ENCODE measurements around the gene MICAL3.

MICAL3 gene

DNA sequence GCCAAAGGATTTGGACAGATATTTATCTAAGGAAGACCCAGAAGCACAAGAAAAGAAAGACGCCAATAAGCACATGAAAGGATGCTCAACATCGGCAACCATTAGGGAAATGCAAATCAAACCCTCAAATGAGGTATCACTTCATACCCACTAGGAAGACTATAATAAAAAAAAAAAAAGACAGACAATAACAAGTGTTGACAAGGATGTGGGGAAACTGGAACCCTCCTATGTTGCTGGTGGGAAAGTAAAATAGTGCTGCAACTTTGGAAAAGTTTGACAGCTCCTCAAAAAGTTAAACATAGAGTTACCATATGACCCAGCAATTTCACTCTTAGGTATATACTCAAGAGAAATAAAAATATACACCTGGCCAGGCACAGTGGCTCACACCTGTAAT is 47.0 kb downstream of the MICAL3 start:
- H3K4me1 Mint-ChIP-seq, result peaks cover 18% of the 10 kb centered on the region
- no peak overlapping the region for H3K4me3 Mint-ChIP-seq
- no peaks in the 10 kb centered on the region for H3K9me3 Mint-ChIP-seq
- H3K27ac Mint-ChIP-seq, result no peak overlapping the region
- H3K36me3 Mint-ChIP-seq, result no peaks in the 10 kb centered on the region
- H3K27me3 Mint-ChIP-seq, result no peaks in the 10 kb centered on the region

DNA sequence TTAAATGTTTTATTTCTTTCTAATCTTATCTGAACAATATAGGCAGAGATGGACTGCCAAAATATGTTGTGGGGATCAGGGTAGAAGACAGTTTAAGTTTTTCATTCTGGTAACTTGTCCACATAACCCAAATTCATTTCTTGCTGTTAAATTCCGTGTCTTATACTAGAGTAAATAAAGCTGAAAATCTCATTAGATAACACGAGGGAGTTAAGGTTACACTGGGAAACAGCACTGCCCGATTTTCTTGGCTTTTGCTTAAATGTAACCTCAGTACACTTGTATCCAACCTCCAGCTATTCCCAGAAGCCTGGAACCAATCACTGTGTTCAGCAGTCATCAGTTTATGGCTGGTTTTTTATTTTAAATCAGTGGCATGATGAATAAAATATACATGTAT is 48.2 kb downstream of the MICAL3 start:
- no peak overlapping the region for H3K4me3 Mint-ChIP-seq
- H3K27me3 Mint-ChIP-seq, result no peaks in the 10 kb centered on the region
- H3K27ac Mint-ChIP-seq, result no peak overlapping the region
- H3K36me3 Mint-ChIP-seq, result no peaks in the 10 kb centered on the region
- peaks cover 13% of the 10 kb centered on the region for H3K4me1 Mint-ChIP-seq
- no peaks in the 10 kb centered on the region for H3K9me3 Mint-ChIP-seq

DNA sequence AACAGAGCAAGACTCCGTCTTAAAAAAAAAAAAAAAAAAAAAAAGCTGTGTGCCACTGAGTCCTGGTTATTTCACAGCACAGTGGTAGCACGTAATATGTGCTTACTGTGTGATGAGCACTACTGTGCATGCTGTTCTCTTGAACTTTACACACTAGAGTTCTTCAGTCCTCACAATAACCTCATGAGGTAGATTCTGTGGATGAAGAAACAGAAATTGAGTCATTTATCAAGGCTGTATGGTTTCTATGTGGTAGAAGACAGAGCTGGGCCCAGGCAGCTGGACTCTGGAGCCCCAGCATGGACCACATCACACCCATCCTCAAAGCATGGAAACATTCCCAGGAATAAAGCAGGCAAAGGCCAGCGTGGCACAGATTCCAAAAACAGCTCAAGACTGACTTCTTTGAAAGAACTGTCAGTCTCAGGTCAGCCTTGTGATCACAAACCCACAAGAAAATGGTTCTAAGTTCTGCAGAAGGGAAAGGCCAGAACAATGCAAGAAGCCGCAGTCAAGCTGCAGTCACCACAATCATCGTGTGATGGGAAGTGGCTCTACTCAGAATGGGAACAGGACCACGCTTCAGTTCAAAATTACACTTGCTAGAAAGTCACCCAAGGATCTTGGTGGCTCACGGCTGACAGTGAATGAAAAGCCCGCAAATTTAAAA is 49.5 kb downstream of the MICAL3 start:
- Mint-ChIP-seq H3K27me3 (no peaks in the 10 kb centered on the region), H3K27ac (no peak overlapping the region), H3K4me3 (no peak overlapping the region), H3K9me3 (no peaks in the 10 kb centered on the region), H3K36me3 (no peaks in the 10 kb centered on the region), H3K4me1 (peaks cover under 1% of the 10 kb centered on the region)

DNA sequence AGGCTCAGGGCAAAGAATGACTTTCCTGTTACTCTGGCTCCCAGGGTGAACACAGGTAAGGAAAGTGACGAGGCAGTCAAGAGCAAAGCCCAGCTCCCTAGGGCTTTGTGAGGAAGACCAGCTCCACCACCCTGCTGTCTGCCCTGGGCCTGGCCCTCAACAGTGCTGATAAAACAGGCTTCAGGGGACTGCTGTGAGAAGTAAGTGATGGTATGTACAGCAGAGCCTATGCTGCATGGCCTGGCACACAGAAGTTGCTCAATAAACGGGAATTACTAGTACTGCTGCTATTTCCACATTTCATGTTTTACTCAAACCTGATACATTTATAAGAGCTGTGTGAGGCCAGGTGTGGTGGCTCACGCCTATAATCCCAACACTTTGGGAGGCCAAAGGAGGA is 50.3 kb downstream of the MICAL3 start:
- no peaks in the 10 kb centered on the region for H3K9me3 Mint-ChIP-seq
- H3K4me1 Mint-ChIP-seq, result no peaks in the 10 kb centered on the region
- H3K27ac Mint-ChIP-seq, result no peak overlapping the region
- H3K27me3 Mint-ChIP-seq, result no peaks in the 10 kb centered on the region
- no peaks in the 10 kb centered on the region for H3K36me3 Mint-ChIP-seq
- H3K4me3 Mint-ChIP-seq, result no peak overlapping the region

DNA sequence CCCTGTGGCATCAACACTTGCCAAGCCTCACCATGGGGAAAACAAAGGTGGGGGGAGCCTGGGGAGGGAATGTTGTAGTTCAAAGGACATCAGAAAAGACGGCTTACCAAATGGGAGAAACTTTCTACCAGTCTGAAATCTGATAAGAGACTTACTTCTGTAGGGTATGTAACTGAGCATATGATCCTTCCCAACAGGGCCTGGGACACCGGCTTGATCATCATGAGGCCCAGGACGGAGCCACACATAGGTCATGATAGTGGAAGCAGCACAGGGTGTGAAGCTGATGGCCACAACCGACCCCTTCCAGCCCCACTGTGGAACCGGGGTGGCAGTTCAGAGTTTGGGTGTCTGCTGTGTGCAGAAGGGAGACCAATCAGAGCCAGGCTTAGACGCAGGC is 51.1 kb downstream of the MICAL3 start:
- H3K36me3 Mint-ChIP-seq, result no peaks in the 10 kb centered on the region
- H3K27me3 Mint-ChIP-seq, result no peaks in the 10 kb centered on the region
- no peak overlapping the region for H3K27ac Mint-ChIP-seq
- no peaks in the 10 kb centered on the region for H3K4me1 Mint-ChIP-seq
- H3K9me3 Mint-ChIP-seq, result no peaks in the 10 kb centered on the region
- no peak overlapping the region for H3K4me3 Mint-ChIP-seq

DNA sequence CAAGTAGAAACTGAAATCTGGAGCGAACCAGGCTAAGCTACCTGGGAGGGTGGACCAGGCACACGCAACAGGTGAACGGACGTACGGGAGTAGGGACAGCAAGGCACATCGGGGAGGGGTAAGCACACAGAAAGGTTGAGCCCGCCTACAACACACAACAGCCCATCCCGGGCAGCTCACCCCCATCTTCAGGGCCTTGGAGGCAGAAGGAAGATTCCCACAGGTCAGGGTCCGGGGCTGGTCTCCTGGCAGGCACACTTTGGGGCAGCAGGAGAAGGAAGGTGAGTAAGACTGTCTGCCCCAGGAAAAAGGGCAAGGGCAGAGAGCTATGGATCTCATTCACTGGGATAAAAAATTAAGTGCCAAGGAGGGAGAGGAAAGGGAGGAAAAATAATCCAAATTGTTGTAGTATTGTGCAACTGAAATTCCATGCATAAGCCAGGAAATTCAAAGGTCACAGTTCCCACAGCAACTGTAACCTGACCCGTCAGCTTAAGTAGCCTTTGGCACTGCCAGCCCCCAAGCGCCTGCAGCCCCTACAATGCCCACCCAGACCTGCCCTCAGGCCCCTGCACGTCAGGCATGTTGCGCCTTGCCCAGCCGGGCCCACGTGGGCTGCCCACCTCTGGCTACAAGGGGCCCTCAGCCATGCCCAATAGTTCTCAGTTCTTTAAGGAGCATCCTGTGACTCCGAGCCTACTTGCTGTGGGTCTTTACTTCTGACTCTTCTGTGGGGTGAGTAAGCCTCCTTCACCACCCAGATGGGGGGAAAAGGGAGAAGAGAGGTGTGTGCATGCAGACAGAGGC is 51.8 kb downstream of the MICAL3 start:
- no peaks in the 10 kb centered on the region for H3K9me3 Mint-ChIP-seq
- H3K4me1 Mint-ChIP-seq, result no peaks in the 10 kb centered on the region
- peak overlapping the region; percentile 51 for H3K27ac Mint-ChIP-seq
- no peaks in the 10 kb centered on the region for H3K27me3 Mint-ChIP-seq
- no peaks in the 10 kb centered on the region for H3K36me3 Mint-ChIP-seq
- H3K4me3 Mint-ChIP-seq, result no peak overlapping the region

DNA sequence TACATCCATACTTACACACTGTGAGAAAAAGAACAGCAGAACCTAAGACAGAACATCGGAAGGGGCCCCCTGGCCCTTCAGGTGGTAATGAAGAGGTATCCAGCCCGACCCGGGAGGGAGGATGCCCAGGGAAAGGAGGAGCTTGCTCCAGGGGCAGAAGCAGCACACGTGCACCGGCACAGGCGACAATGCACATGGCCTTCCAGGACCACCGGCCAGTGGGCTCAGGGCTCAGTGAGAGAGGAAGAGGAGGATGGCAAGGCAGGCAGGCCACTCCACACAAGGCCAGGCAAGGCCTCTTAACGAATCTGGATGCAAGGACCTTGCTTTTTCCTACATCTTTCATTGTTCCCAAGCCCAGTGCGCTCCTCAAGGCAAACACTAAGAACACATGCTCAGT is 52.6 kb downstream of the MICAL3 start:
- H3K9me3 Mint-ChIP-seq, result no peaks in the 10 kb centered on the region
- H3K4me1 Mint-ChIP-seq, result no peaks in the 10 kb centered on the region
- no peaks in the 10 kb centered on the region for H3K27me3 Mint-ChIP-seq
- H3K36me3 Mint-ChIP-seq, result no peaks in the 10 kb centered on the region
- H3K27ac Mint-ChIP-seq, result no peak overlapping the region
- H3K4me3 Mint-ChIP-seq, result no peak overlapping the region

DNA sequence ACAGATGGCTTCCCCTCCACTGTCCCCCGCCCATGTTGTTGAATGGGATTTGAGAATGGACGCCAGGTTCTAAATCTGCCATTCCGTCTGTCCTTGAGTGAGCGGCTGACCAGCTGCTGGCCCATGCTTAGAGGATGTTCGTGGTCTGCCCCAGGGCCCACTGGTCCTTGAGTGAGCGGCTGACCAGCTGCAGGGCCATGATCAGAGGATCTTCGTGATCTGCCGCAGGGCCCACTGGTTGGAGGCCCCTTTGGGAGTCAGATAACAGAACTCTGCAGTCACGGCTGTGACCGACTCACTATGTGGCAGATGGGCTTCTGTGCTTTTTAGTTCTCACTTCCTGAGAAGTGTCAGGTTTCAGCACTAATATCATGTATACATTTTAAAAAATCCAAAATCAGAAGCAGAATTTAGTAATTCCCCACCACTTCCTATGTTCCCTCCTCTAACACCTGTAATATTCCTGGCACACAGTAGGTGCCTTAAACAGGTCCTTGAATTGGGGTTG is 54.1 kb downstream of the MICAL3 start:
- Mint-ChIP-seq H3K9me3 (no peaks in the 10 kb centered on the region), H3K36me3 (no peaks in the 10 kb centered on the region), H3K4me1 (peaks cover 8% of the 10 kb centered on the region), H3K27me3 (no peaks in the 10 kb centered on the region), H3K4me3 (no peak overlapping the region), H3K27ac (no peak overlapping the region)

DNA sequence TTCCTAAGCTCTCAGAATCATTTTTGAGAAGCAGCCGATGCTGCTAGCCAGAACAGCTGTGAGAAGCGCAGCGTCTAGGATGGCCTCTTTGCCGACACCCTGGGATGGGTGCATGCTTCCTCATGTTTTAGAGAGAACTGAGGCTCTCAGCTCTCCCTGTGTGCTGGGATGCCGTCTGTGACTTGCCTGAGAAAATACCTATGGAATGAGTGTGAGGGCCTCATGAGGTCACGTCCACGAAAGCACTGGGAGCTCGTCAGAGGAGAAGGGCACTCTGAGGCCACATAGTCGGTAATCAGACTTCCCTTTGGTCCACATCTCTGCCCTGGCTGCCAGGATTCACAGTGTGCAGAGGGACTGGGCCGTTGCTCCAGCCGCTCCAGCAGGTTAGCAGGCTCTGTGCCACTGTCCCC is 54.7 kb downstream of the MICAL3 start:
- no peaks in the 10 kb centered on the region for H3K27me3 Mint-ChIP-seq
- no peaks in the 10 kb centered on the region for H3K9me3 Mint-ChIP-seq
- H3K27ac Mint-ChIP-seq, result no peak overlapping the region
- peaks cover 8% of the 10 kb centered on the region for H3K4me1 Mint-ChIP-seq
- no peaks in the 10 kb centered on the region for H3K36me3 Mint-ChIP-seq
- no peak overlapping the region for H3K4me3 Mint-ChIP-seq

DNA sequence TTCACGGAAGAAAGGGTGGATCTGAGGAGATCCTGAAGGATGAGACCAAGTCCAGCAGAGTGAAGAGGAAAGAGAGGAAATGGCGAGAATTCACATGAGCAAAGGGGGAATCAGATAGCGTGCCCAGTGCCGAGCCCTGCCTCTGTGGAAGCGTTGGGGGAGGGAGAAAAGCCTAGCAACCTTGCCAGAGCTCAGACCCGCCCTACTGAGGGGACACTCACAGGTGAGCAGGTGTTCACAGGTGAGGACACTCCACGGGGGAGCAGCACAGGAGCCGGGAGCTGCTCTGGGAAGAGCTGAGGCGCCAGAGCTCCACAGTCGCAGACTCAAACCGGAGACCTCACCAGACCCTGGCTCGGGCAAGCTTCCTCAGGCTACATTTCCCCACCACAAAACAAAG is 56.2 kb downstream of the MICAL3 start:
- no peak overlapping the region for H3K27ac Mint-ChIP-seq
- H3K4me1 Mint-ChIP-seq, result peaks cover 8% of the 10 kb centered on the region

DNA sequence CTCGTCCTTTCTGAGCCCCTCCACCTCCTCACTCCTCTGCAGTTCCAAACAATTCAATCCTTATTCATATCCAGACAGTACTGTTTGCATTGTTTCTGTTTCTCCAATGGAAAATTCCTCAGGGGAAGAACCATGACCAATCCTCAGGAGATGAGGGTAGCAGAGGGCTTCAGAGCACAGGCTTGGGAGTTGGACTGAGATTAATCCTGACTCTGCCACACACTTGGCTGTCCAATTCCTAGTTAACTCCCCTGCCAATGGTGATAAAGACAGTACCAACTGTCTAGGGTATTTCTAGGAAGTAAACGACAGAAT is 58.0 kb downstream of the MICAL3 start:
- H3K9me3 Mint-ChIP-seq, result no peaks in the 10 kb centered on the region
- no peak overlapping the region for H3K27ac Mint-ChIP-seq
- no peaks in the 10 kb centered on the region for H3K36me3 Mint-ChIP-seq
- H3K4me1 Mint-ChIP-seq, result peaks cover 8% of the 10 kb centered on the region
- H3K4me3 Mint-ChIP-seq, result no peak overlapping the region
- no peaks in the 10 kb centered on the region for H3K27me3 Mint-ChIP-seq

More for the DNA sequence above, 56.2 kb downstream of the MICAL3 start:
- H3K4me3 Mint-ChIP-seq, result no peak overlapping the region
- H3K9me3 Mint-ChIP-seq, result no peaks in the 10 kb centered on the region
- no peaks in the 10 kb centered on the region for H3K27me3 Mint-ChIP-seq
- no peaks in the 10 kb centered on the region for H3K36me3 Mint-ChIP-seq

DNA sequence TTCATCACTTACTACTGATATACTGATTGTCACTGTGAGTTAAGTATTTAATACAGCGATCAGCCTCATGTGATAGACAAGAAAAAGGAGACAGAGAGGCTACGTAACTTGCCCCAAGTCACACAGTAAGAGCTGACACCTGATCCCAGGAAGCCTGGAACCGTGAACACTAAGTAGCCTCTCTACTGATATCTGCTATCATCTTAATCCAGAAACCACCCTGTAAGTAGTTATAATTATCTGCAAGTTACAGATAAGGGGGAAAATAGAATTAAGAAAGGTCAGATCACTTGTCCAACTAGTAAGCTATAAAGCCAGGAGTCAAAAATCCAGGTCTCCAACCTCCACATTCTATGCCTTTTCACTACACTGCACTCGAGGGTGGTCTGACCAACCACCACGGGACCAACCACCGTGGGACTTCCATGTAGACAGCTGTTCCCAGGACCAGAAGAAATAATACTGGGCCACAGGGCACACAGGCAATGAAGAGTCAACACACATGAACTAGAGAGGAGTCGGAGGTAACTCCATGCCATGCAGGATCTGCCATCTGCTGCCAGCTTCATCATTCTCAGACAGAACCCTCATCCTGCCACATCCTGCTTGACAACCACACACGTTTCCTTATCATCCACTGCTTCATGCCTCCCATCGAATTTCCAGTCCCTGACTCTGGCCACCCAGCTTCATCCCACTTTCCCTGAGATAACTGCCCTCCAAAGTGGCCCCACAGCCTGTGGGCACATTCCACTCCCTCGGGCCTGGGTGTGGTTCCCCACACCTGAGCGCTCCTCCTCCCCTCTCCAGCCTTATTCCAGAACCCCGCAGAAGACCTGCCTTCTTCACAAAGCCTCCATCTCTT is 58.6 kb downstream of the MICAL3 start:
- Mint-ChIP-seq H3K4me3 (no peak overlapping the region), H3K36me3 (no peaks in the 10 kb centered on the region), H3K27me3 (no peaks in the 10 kb centered on the region), H3K9me3 (no peaks in the 10 kb centered on the region), H3K4me1 (peaks cover 8% of the 10 kb centered on the region), H3K27ac (no peak overlapping the region)

DNA sequence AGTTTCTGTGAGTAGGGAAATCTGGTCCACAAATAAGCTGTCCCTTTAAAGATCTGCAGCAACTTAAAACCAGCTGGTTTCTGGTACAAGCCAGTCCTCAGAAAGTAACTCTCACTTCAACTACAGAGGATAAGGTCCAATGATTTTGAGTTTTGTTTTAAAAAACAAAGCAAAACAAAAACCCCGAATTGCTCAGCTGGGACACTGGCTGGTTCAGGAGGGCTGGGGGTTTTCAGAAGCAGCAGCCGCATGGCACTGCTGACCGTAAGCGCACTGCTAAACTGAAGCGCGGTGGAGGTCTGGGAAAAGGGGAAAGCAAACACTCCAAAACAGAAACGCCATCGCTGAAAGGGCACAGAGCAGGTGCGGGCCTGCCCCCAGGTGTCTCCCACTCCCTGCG is 59.7 kb downstream of the MICAL3 start:
- no peak overlapping the region for H3K27ac Mint-ChIP-seq
- H3K36me3 Mint-ChIP-seq, result no peaks in the 10 kb centered on the region
- no peaks in the 10 kb centered on the region for H3K27me3 Mint-ChIP-seq
- no peaks in the 10 kb centered on the region for H3K9me3 Mint-ChIP-seq
- peaks cover 8% of the 10 kb centered on the region for H3K4me1 Mint-ChIP-seq
- no peak overlapping the region for H3K4me3 Mint-ChIP-seq

DNA sequence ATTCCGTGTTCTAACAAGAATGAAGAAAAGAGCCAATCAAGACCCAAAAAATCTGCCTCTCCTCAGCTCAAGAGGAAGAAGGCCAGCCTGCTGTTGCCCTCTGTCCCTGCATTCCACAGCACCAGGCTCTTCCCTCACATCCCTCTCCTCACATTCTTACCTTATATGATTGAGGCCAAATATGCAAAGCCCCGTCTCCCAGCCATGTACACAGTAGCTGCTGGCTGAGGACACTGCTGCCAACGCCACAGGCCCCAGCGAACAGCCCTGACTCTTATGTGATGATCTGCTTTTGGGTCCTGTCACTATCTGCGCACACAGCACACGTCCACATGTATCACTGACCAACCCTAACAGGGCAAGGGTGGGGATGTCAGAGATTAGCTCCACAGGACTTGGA is 60.2 kb downstream of the MICAL3 start:
- no peaks in the 10 kb centered on the region for H3K9me3 Mint-ChIP-seq
- no peak overlapping the region for H3K4me3 Mint-ChIP-seq
- H3K36me3 Mint-ChIP-seq, result no peaks in the 10 kb centered on the region
- H3K27me3 Mint-ChIP-seq, result no peaks in the 10 kb centered on the region
- peaks cover 8% of the 10 kb centered on the region for H3K4me1 Mint-ChIP-seq
- no peak overlapping the region for H3K27ac Mint-ChIP-seq

DNA sequence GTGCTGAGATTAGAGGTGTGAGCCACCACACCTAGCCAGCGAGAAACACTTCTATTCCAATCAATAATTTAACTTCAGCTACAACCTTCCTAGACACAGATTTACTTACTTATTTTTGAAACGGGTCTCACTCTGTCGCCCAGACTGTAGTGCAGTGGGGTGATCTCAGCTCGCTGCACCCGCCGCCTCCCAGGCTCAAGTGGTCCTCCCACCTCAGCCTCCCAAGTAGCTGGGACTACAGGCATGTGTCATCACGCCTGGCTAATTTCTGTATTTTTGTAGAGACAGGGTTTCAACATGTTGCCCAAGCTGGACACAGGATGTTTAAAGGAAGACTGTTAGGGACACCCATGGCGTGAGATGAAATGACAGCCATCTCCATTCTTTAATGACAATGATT is 61.3 kb downstream of the MICAL3 start:
- Mint-ChIP-seq H3K27me3 (no peaks in the 10 kb centered on the region), H3K36me3 (no peaks in the 10 kb centered on the region), H3K4me3 (no peak overlapping the region), H3K9me3 (no peaks in the 10 kb centered on the region), H3K27ac (peak overlapping the region; percentile 55), H3K4me1 (peaks cover 8% of the 10 kb centered on the region)

DNA sequence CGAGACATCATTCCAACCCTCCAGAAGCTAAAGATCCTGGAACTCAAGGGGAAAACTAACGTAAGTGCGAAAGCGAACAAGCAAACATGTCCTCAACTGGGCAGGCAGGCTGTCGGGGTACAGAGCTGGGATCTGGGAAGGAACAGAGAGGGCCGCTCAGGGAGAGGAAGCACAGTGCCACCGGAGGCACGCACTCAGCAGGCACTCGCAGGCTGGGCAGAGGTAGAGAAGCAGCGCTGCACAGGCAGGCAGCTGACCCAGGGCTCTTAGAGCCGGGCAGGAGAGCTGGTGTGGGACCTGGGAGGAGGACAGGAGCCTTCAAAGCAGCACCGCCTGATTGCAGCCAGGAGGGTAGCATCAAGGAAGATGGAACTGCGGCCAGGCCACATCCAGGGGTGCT is 62.2 kb downstream of the MICAL3 start:
- Mint-ChIP-seq H3K27me3 (no peaks in the 10 kb centered on the region), H3K4me3 (no peak overlapping the region), H3K36me3 (no peaks in the 10 kb centered on the region), H3K4me1 (peaks cover 8% of the 10 kb centered on the region), H3K9me3 (no peaks in the 10 kb centered on the region), H3K27ac (no peak overlapping the region)
